ENCODE measurements around the gene PSPC1. TPM values are rescaled to one million over a fixed set of nuclear protein-coding genes. Genes with fewer than 3 reads are reported as not detected.
A peak's percentile ranks its signal among the peaks of the same experiment; 100 is the strongest.
"Not testable (repeated sequence)": the region's sequence is repeated elsewhere in the genome, so short reads cannot be mapped to it uniquely, and the experiment has no call there.

The PSPC1 gene
- total RNA-seq, 1 donor from 2014 or later, result 79.0 TPM

- Mint-ChIP-seq H3K4me1 (ENCODE audit: low read depth) (peaks cover 10% of the 10 kb centered on the region), H3K36me3 (ENCODE audit: low read depth) (peaks cover 31% of the 10 kb centered on the region)
- intact Hi-C loops (cut with micrococcal nuclease), result loop anchor here (5.0 kb wide), 1 partner anchor 56 kb away; the partner anchor contains the start of gene PSPC1
These were observed 56.1 kb downstream of the PSPC1 start for GRCh38 chr13:19726611-19727010.

GRCh38 chr13:19725320-19725719, 57.4 kb downstream of the PSPC1 start:
- peaks cover 9% of the 10 kb centered on the region for H3K4me1 Mint-ChIP-seq (ENCODE audit: low read depth)
- no peak overlapping the region for H3K27ac Mint-ChIP-seq
- H3K27me3 Mint-ChIP-seq (ENCODE audit: insufficient read depth), result no peaks in the 10 kb centered on the region
- H3K4me3 Mint-ChIP-seq, result no peak overlapping the region
- no peak for DNase-seq (ENCODE audit: low spot score)
- H3K36me3 Mint-ChIP-seq (ENCODE audit: low read depth), result peaks cover 31% of the 10 kb centered on the region
- intact Hi-C loops (cut with micrococcal nuclease), result loop anchor here (5.0 kb wide), 1 partner anchor 57 kb away; the partner anchor contains the start of gene PSPC1
- no peaks in the 10 kb centered on the region for H3K9me3 Mint-ChIP-seq

More at GRCh38 chr13:19726611-19727010, 56.1 kb downstream of the PSPC1 start:
- Mint-ChIP-seq H3K9me3 (no peaks in the 10 kb centered on the region), H3K27ac (no peak overlapping the region), H3K27me3 (ENCODE audit: insufficient read depth) (no peaks in the 10 kb centered on the region), H3K4me3 (no peak overlapping the region)
- DNase-seq (ENCODE audit: low spot score), result no peak

- no peaks in the 10 kb centered on the region for H3K27me3 Mint-ChIP-seq (ENCODE audit: insufficient read depth)
- H3K9me3 Mint-ChIP-seq, result no peaks in the 10 kb centered on the region
- DNase-seq (ENCODE audit: low spot score), result no peak
- H3K36me3 Mint-ChIP-seq (ENCODE audit: low read depth), result peaks cover 13% of the 10 kb centered on the region
- intact Hi-C loops (cut with micrococcal nuclease), result no loop called here
- H3K4me1 Mint-ChIP-seq (ENCODE audit: low read depth), result peaks cover 5% of the 10 kb centered on the region
- H3K27ac Mint-ChIP-seq, result no peak overlapping the region
- no peak overlapping the region for H3K4me3 Mint-ChIP-seq
These were observed 62.7 kb downstream of the PSPC1 start for GRCh38 chr13:19720039-19720438.

DNA sequence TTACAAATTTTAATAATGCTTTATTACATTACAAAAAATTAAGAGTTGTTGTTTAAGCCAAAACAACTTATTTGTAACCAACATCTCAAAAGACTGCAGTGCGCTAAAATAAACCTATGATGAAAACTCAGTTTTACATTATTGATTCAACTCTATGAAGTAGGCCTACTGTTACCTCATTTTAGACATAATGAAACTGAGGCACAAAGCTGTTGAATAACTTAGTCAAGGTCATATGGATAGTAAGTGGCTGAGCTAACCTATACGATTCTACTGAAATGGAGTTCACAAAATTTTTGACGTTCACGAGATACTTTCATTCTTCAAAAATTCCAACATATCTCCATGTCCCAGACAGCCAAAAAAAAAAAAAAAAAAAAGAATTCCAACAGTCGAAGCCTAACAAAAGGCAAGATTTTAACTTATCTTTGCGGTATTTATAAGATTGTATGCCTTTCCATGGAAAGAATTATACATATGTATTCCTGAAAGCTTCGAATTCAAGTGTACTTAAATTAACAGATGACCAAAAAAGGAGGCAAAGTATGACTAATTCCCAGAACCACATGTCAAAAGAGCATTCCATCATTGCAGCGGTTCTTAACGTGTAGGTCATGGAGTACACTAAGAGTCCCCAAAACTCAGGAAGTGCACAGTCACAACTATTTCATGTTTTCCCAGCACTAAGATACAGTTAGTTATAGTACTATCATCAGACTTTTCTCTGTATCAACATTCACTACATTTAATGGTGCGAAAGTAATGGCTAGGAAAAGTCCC, 69.4 kb downstream of the PSPC1 start:
- Mint-ChIP-seq H3K4me3 (no peak overlapping the region), H3K9me3 (no peaks in the 10 kb centered on the region), H3K27ac (peak overlapping the region; percentile 61), H3K36me3 (ENCODE audit: low read depth) (peaks cover 11% of the 10 kb centered on the region), H3K27me3 (ENCODE audit: insufficient read depth) (no peaks in the 10 kb centered on the region), H3K4me1 (ENCODE audit: low read depth) (peaks cover 21% of the 10 kb centered on the region)
- intact Hi-C loops (cut with micrococcal nuclease), result loop anchor here (5.0 to 10.0 kb wide), 3 partner anchors 51 to 149 kb away; partner anchors contain the start of genes MPHOSPH8 and ZMYM5
- DNase-seq (ENCODE audit: low spot score), result no peak

- H3K9me3 Mint-ChIP-seq; H3K4me3 Mint-ChIP-seq; H3K36me3 Mint-ChIP-seq (ENCODE audit: low read depth); H3K27me3 Mint-ChIP-seq (ENCODE audit: insufficient read depth); H3K27ac Mint-ChIP-seq; DNase-seq (ENCODE audit: low spot score): not testable (repeated sequence)
- H3K4me1 Mint-ChIP-seq (ENCODE audit: low read depth), result peaks cover 19% of the 10 kb centered on the region
- intact Hi-C loops (cut with micrococcal nuclease), result loop anchor here (5.0 to 10.0 kb wide), 3 partner anchors 55 to 153 kb away; partner anchors contain the start of genes MPHOSPH8 and ZMYM5
These were observed 73.0 kb downstream of the PSPC1 start for GRCh38 chr13:19709782-19710181.

DNA sequence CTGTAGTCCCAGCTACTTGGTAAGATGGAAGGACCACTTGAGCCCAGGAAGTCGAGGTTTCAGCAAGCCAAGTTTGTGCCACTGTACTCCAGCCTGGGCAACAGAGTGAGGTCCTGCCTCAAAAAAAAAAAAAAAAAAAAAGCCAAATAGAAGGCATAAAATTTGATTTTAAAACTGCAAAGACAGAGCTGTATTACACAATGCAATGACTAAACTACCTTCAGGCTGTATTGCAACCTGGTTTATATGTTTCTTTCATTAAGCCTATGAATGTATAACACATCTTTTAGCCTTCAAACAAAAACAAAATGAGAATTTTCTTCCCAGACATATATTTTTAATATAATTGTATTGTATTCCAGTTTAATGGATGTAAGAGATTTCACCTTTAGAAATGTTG, 73.7 kb downstream of the PSPC1 start:
- H3K27ac Mint-ChIP-seq; H3K27me3 Mint-ChIP-seq (ENCODE audit: insufficient read depth); intact Hi-C loops (cut with micrococcal nuclease); H3K9me3 Mint-ChIP-seq; H3K4me3 Mint-ChIP-seq; DNase-seq (ENCODE audit: low spot score); H3K36me3 Mint-ChIP-seq (ENCODE audit: low read depth): not testable (repeated sequence)
- peaks cover 12% of the 10 kb centered on the region for H3K4me1 Mint-ChIP-seq (ENCODE audit: low read depth)

DNA sequence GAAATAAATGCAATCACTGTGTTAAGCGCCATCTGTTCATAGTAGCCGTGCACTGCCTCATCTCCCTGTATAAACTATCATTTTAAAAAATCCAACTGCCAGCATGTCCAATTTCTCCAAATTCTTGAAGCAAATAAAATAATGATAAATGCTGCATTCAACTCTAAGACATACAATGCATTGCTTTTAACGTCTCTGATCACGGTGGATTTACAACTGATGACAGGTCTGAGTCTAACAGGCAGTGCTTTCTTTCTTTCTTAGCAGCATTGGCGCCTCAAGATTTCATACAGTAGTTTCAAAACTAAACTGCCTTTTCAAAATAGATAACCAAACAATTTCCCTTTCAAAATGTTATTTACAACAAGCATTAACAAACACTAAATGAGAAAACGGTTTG, 78.5 kb downstream of the PSPC1 start:
- H3K9me3 Mint-ChIP-seq; H3K4me1 Mint-ChIP-seq (ENCODE audit: low read depth); H3K27ac Mint-ChIP-seq; DNase-seq (ENCODE audit: low spot score); H3K4me3 Mint-ChIP-seq; H3K27me3 Mint-ChIP-seq (ENCODE audit: insufficient read depth); intact Hi-C loops (cut with micrococcal nuclease): not testable (repeated sequence)
- peaks cover 11% of the 10 kb centered on the region for H3K36me3 Mint-ChIP-seq (ENCODE audit: low read depth)

GRCh38 chr13:19701619-19702018, 81.1 kb downstream of the PSPC1 start:
- H3K27ac Mint-ChIP-seq; H3K9me3 Mint-ChIP-seq; H3K36me3 Mint-ChIP-seq (ENCODE audit: low read depth); H3K27me3 Mint-ChIP-seq (ENCODE audit: insufficient read depth); H3K4me1 Mint-ChIP-seq (ENCODE audit: low read depth); DNase-seq (ENCODE audit: low spot score); H3K4me3 Mint-ChIP-seq; intact Hi-C loops (cut with micrococcal nuclease): not testable (repeated sequence)

DNA sequence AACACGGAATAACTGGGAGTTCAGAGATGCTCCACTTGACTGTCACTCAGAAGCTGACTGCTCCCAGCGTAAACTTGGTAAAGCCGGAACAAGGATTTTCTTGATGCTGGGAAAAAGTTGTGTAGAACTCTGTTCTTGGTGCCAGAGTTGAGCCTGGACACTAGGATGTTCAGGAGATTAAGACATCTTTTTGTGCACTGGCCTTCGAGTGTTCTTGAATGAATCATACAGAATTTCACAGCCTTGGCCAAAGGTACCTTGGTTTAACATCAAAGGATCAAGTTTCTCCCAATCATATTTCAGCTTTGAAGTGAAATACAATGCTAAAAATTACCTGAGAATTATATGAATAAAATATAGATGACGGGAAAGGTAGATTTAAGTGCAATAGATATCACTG, 81.8 kb downstream of the PSPC1 start:
- H3K9me3 Mint-ChIP-seq; DNase-seq (ENCODE audit: low spot score); H3K36me3 Mint-ChIP-seq (ENCODE audit: low read depth); intact Hi-C loops (cut with micrococcal nuclease); H3K27me3 Mint-ChIP-seq (ENCODE audit: insufficient read depth); H3K4me1 Mint-ChIP-seq (ENCODE audit: low read depth); H3K27ac Mint-ChIP-seq; H3K4me3 Mint-ChIP-seq: not testable (repeated sequence)

DNA sequence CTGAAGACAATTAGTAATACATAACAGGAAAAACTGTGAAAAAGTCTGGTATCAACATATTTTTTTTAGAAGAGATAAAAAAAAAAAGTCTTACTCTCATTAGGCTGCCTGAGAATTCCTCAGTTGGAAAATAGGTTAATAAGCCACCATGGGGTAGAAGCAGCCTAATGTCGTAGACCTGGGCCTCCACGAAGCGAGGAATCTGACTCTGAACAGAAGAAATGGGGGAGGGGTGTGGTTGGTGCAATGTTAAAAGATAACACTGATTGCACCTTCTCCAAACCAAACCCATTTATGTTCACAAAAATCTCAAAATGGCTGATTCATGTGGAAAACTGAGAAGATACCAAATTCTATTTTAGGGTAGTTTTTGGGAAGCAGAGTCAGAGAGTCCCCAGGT, 86.9 kb downstream of the PSPC1 start:
- H3K36me3 Mint-ChIP-seq (ENCODE audit: low read depth), result peaks cover 7% of the 10 kb centered on the region
- no peaks in the 10 kb centered on the region for H3K27me3 Mint-ChIP-seq (ENCODE audit: insufficient read depth)
- H3K27ac Mint-ChIP-seq, result no peak overlapping the region
- intact Hi-C loops (cut with micrococcal nuclease), result no loop called here
- H3K4me3 Mint-ChIP-seq, result no peak overlapping the region
- peaks cover 10% of the 10 kb centered on the region for H3K4me1 Mint-ChIP-seq (ENCODE audit: low read depth)
- H3K9me3 Mint-ChIP-seq, result no peaks in the 10 kb centered on the region
- DNase-seq (ENCODE audit: low spot score), result no peak

GRCh38 chr13:19695428-19695827, 87.3 kb downstream of the PSPC1 start:
- no peak for DNase-seq (ENCODE audit: low spot score)
- H3K27me3 Mint-ChIP-seq (ENCODE audit: insufficient read depth), result no peaks in the 10 kb centered on the region
- intact Hi-C loops (cut with micrococcal nuclease), result no loop called here

GRCh38 chr13:19691447-19691846, 91.3 kb downstream of the PSPC1 start:
- intact Hi-C loops (cut with micrococcal nuclease); DNase-seq (ENCODE audit: low spot score); H3K36me3 Mint-ChIP-seq (ENCODE audit: low read depth); H3K4me3 Mint-ChIP-seq; H3K27ac Mint-ChIP-seq; H3K9me3 Mint-ChIP-seq; H3K27me3 Mint-ChIP-seq (ENCODE audit: insufficient read depth): not testable (repeated sequence)
- peaks cover 10% of the 10 kb centered on the region for H3K4me1 Mint-ChIP-seq (ENCODE audit: low read depth)

More at GRCh38 chr13:19695428-19695827, 87.3 kb downstream of the PSPC1 start:
- peaks cover 10% of the 10 kb centered on the region for H3K4me1 Mint-ChIP-seq (ENCODE audit: low read depth)
- H3K9me3 Mint-ChIP-seq, result no peaks in the 10 kb centered on the region
- H3K4me3 Mint-ChIP-seq, result no peak overlapping the region
- H3K27ac Mint-ChIP-seq, result no peak overlapping the region
- peaks cover 7% of the 10 kb centered on the region for H3K36me3 Mint-ChIP-seq (ENCODE audit: low read depth)

DNA sequence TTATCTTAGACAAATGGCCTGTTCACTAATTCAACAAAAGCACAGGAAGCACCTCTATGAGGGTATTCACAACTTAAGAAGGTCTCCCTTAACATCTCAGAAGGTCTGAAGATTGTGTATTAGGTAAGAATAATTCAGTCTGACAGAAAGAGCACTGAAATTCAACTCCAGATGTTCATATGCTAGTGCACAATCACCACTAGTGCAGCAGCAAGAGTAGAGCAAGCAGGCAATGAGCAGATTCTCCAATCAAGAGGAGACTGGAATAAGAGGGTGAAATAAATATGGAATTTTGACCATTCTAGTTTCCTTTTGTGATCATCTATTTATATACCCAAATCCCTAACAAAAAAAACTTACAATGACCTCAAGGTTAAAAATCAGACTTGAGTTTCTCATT, 97.3 kb downstream of the PSPC1 start:
- Mint-ChIP-seq H3K27me3 (ENCODE audit: insufficient read depth) (no peaks in the 10 kb centered on the region), H3K36me3 (ENCODE audit: low read depth) (peaks cover 7% of the 10 kb centered on the region), H3K4me1 (ENCODE audit: low read depth) (peaks cover 19% of the 10 kb centered on the region), H3K9me3 (no peaks in the 10 kb centered on the region), H3K4me3 (no peak overlapping the region), H3K27ac (no peak overlapping the region)
- DNase-seq (ENCODE audit: low spot score), result no peak
- intact Hi-C loops (cut with micrococcal nuclease), result loop anchor here (10.0 kb wide), 1 partner anchor 479 kb away; the partner anchor contains the start of gene GJA3
